Astrocyte (in vitro differentiated cells and primary cell): ENCODE results near the gene PTPRT.

Source experiments
- CTCF ChIP-seq: IDR thresholded peaks from 2 replicates; pipeline ENCODE4 v1.5.1; 2011; ENCODE audit warnings: low read depth, mild to moderate bottlenecking, inconsistent platforms, low read length, moderate library complexity; ENCODE audit not compliant: insufficient read depth
- EZH2 ChIP-seq: IDR thresholded peaks from 2 replicates; pipeline ENCODE4 v1.6.1; 2012; ENCODE audit warnings: mild to moderate bottlenecking, low read length, inconsistent platforms; ENCODE audit not compliant: insufficient read depth

DNA sequence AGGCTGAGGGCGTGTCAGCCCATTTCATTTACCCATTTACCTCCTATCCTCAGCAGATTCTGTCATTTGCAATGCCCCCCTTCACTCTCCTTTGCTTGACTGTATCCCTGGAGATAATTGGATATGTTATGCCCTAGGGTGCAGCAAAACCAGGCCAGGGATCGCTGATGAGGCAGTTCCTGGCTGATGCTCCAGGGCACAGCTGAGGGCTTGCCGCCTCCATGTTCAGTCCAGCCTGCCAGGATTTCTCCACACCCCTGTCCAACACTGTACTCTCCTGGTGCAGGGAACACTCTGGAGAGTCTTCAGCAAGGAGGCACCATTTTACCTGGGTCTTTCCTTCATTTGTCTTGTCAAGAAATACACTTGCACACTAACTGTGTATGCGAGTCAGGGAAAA lies 1039.5 kb downstream of the PTPRT start:
- no peak for TF ChIP-seq CTCF
- TF ChIP-seq EZH2 = no peak
